Ishikawa (cell line): ENCODE results near the gene PTPRD.

Experiments
- CEBPB ChIP-seq: IDR thresholded peaks from 2 replicates; pipeline ENCODE4 v1.6.1; 2012
- CREB1 ChIP-seq: IDR thresholded peaks from 2 replicates; pipeline ENCODE4 v1.6.1; 2012; ENCODE audit warnings: low read depth
- EP300 ChIP-seq: IDR thresholded peaks from 2 replicates; pipeline ENCODE4 v1.6.1; 2012; ENCODE audit warnings: borderline replicate concordance
- FOXM1 ChIP-seq: IDR thresholded peaks from 2 replicates; pipeline ENCODE4 v1.6.1; 2012; ENCODE audit warnings: low read depth, borderline replicate concordance
- MAX ChIP-seq: IDR thresholded peaks from 2 replicates; pipeline ENCODE4 v1.6.1; 2012
- RAD21 ChIP-seq: IDR thresholded peaks from 2 replicates; pipeline ENCODE4 v1.6.1; 2012; ENCODE audit warnings: low read depth
- TAF1 ChIP-seq: IDR thresholded peaks from 2 replicates; pipeline ENCODE4 v1.6.1; 2012; ENCODE audit warnings: low read depth, mild to moderate bottlenecking
- TEAD4 ChIP-seq: IDR thresholded peaks from 2 replicates; pipeline ENCODE4 v1.6.1; 2012
- YY1 ChIP-seq: IDR thresholded peaks from 2 replicates; pipeline ENCODE4 v1.6.1; 2012; ENCODE audit warnings: low read depth

- TF ChIP-seq TEAD4: no peak
- no peak for TF ChIP-seq EP300
- TF ChIP-seq FOXM1: no peak
- no peak for TF ChIP-seq CREB1
- no peak for TF ChIP-seq TAF1
- TF ChIP-seq YY1: no peak
- no peak for TF ChIP-seq CEBPB
- TF ChIP-seq MAX: no peak
- TF ChIP-seq RAD21: no peak
Observed at GRCh38 chr9:8903077-8903476, 1709.7 kb downstream of the PTPRD start.
